NCI-H460 (cell line): Measurements from ENCODE around the gene LRRK2. TPM values are rescaled to one million over a fixed set of nuclear protein-coding genes. Genes with fewer than 3 reads are reported as not detected.

Experiments used
- DNase-seq: peaks from one replicate; pipeline ENCODE4 v3.0.0-alpha.2; 2016; ENCODE audit warnings: low read depth; ENCODE audit errors: extremely low read depth
- polyA plus RNA-seq: library from polyadenylated mRNA; depleted of rRNA; stranded (reverse); fragments of >200 nt; gene quantifications from 2 replicates; pipeline ENCODE4 v1.2.3, GENCODE V29; 2014; cell fraction: nucleus; rRNA removed
- total RNA-seq: library from RNA; depleted of rRNA; stranded (reverse); fragments of >200 nt; shearing (Covaris generic); gene quantifications from 2 replicates; pipeline ENCODE4 v1.2.3, GENCODE V29; 2014; rRNA removed

LRRK2 gene
- total RNA-seq: 1.2 and 1.8 TPM in 2 replicates
- 0.24 and 0.54 TPM in 2 replicates for polyA plus RNA-seq

DNA sequence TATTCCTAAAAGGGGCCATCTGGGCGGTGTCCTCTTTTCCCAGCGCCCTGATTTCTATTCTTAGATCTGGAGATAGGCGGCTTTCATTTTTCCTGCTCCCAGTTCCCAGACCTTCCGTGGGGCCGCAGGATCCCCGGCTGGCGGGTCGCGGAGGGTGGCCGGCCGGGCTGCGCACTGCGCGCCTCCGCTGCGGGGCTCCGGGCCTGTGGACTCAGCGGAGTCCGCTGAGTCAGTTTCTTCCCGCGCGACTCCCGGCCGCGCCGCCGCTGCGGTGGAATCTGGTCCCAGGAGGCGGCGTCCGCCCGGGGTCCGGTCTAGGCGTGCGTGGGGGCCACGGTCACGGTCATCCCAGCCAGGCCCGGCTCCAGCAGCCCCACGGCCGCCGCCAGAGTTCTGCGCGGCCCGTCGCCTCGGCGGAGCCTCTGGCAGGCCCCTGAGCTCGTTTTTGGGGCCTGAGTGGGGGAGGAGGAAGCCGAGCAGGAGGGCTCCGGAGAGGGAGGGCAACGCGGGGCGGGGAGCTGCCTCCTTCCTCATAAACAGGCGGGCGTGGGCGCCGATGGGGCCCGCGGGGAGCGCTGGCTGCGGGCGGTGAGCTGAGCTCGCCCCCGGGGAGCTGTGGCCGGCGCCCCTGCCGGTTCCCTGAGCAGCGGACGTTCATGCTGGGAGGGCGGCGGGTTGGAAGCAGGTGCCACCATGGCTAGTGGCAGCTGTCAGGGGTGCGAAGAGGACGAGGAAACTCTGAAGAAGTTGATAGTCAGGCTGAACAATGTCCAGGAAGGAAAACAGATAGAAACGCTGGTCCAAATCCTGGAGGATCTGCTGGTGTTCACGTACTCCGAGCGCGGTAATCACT, at the start of gene LRRK2:
Gene LRRK2, plus strand, starts transcription at position 559 of the 853 bp plus-strand sequence. Its CDS starts 135 bp downstream, at position 694.
- peak; percentile 26 for DNase-seq

- DNase-seq: no peak
These were observed 49.8 kb upstream of the LRRK2 start for GRCh38 chr12:40175045-40175444.

DNA sequence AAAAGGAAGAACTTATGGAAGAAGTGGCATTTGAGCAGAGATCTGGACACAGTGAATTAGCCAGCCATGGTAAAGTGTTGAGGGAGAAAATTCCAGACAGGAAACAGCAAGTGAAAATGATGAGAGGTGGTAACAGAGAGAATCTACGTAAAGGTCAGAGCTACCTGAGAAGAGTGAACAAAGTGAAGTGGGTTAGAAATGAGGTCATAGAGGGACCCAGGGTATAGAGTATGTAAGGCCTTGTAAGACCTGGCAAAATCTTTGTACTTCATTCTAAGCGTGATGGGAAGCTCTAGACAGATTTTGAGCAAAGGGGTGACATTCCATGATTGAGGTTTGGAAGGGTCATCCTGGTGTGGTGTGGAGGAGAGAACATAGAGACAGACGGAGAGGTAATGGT, 49.3 kb upstream of the LRRK2 start:
- no peak for DNase-seq

- DNase-seq: no peak
These were observed 46.1 kb upstream of the LRRK2 start for GRCh38 chr12:40178701-40179100.

DNA sequence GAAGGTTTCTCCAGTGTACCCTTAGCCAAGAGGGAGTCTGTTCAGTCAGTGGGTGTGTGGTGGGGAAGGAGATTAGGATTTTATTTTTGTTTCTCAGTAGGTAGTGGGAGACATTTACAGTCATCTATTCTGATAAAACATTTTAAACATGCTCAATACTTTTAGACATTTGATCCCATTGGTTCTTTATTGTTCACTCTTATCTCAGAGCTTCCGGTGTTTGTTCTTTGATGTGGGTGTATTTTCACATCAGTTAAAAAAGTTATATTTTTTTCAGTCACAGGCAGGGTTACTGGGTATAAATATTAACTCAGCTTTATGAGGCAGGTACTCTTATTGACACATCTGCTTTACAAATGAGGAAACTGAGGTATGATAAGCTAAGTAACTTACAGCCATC, 43.3 kb upstream of the LRRK2 start:
- DNase-seq: no peak

DNA sequence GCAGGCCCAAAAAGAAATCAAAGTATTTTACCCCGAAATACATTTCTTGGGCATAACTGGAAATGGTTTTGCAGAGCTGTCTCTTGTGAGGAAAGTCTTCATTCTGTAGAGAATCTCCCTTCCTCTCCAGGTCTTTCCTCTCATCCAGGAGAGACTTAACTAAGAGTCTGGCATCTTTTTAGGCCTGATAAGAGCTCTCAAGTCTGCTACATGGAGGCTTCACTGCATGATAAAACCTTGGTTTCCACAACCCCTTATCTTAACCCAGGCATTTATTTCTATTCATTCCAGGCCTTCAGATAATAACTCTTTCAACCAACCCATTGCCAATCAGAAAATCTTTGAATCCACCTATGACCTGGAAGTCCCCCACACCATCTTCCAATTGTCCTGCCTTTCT, 41.1 kb upstream of the LRRK2 start:
- DNase-seq: no peak

- DNase-seq: no peak
These were observed 40.1 kb upstream of the LRRK2 start for GRCh38 chr12:40184493-40185302.

DNA sequence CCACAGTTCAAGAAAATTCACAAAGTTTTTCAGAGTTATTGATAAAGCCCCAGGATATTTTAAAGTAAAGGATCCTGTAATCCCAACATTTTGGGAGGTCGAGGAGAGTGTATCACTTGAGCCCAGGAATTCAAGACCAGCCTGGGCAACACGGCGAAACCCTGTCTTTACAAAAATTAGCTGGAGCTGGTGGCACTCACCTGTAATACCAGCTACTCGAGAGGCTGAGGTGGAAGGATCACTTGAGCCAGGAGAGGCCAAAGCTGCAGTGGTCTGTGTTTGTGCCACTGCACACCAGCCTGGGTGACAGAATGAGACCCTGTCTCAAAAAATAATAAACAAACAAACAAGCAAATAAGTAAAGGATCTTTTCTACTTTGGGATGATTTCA, 39.5 kb upstream of the LRRK2 start:
- no peak for DNase-seq

DNA sequence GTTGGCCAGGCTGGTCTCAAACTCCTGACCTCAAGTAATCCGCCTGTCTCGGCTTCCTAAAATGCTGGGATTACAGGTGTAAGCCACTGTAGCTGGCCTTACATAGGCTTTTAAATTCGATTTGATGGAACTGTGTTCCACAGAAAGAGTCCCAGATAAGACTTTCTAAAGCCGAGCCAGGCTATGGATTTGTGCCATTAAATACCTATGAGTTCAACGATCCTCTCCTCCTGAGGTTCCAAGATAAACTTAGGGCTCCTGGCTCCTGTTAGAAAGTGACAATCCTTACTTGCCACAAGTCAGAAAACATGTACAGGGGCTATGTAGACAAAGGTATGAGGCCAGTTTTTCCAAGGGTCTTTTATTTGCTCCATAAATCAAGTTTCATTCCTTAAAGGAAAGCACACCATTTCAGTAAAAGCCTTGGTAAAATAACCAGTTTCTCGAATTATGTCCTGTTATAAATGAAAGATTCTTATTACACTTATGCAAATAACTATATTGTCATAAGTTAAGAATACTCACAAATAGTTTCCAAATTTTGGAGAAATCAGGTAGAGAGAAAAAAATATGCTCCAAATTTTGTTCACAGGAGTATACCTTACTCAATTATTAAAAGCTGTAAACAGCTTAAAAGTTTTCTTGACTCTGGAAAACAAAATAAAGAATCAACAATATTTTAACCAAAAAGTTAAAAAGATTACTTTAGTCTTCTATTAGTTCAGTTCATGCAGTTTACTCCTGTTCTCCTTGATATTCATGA, 36.1 kb upstream of the LRRK2 start:
- DNase-seq: no peak

DNA sequence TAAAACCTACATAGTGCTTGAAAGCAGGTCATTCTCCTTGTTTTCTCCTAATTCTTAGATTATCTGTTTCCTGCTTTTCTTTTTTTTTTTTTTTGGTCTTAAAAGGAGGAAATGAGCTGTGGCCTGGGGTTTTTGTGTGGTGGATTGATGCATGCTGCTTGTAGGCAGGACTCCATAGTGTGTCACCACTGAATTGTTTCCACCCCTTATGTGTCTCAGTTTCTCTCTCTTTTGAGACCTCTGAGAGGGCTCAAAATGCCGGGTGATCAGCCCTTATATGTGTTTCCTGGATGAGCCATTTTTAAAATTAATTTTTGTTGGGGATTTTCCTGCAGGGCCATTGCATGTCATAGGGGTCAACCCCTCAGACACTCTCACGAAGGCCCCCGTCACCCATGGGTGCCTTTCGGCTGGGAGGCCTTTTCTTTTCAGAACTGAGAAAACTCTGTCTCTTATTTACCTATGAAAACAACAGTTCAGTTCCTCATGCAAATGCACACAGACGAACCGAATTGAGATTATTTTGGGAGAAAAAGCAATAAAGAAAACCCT, 32.0 kb upstream of the LRRK2 start:
- no peak for DNase-seq

DNA sequence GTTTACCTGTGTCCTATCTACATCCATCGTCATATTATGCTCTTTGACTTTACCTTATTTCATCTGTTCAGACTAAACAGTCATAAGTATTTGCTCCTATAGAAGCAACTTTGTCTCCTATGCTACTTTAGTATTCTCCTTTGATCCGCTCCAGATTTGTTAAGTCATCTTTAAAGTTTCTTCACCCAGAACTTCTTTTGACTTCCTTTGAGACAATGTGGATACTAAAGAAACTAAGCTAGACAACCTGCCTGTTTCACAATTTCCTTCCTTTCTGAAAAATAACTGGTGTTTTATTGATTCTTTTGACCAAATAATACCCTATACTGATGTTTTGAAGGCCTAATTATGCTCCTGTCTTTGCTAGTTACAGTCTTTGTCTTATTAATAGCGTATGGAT, 30.0 kb upstream of the LRRK2 start:
- DNase-seq: no peak

DNA sequence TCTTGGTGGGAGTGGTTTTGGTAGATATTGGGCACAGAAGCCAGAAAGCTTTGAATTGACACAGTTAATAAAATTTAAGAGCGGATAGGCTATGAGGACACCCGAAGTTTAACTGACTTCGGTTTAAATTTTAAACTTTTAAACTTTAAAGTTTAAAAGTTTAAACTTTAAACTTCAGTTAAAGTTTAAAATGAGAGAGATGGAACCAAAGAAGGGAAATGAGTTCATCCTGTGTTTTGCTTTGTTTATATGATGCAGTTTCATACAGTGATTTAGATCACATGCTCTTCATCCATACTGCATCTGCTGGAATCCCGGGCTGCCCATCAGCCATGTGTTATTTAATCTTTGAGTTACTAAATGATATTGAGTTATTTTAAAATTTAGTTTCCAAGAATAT, 27.2 kb upstream of the LRRK2 start:
- DNase-seq: no peak

- DNase-seq: no peak
These were observed 26.2 kb upstream of the LRRK2 start for GRCh38 chr12:40198601-40199000.

DNA sequence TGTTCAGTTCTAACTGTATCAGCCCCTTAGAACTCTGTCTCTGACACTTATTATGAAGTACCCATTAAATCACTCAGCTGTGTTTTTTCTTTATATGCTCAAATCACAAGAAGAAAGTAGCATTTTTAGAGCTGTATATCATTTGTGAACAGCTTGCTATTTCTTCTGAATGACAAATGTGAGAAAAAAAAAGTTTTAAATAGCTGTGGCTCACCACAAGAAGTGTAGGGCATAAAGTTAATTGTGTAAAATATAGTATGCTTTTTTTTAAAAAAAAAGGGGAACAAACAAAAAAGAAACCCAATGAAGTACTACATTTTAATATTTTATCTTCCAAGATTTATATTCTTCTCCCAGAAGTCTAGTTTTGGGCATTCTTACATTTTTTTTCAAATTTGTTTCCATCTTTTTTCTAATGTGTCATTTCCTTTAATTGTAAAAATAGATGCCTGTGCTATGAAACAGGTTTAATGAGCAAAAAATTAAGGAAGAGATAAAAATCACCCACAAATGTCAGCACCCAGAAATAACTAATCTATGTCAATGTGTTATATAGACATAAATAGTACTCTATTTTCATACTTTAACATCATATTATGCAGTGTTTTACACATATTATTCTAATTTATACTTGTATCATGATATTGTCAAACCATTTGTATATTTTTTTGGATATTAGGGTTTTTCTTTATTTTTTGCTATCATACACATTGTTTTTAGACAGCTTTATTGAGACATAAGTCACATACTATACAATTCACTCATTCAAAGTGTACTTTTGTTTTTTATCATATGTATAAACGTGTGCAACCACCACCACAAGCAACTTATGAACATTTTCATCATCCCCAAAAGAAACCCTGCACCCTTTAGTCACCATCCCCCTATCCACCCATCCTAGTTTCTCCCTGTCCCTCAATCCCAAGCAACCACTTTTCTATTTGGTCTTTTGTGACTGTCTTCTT, 22.4 kb upstream of the LRRK2 start:
- DNase-seq: no peak

DNA sequence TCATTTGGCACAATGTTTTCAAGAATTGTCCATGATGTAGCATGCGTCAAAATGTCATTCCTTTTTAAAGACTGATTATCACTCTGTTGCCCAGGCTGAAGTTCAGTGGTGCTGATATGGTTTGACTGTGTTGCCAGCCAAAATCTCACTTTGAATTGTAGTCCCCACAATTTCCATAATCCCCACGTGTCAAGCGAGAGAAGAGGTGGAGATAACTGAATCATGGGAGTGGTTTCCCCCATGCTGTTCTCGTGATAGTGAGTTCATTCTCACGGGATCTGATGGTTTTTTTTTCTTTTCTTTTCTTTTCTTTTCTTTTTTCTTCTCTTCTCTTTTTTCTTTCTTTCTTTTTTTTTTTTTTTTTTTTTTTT, 21.8 kb upstream of the LRRK2 start:
- no peak for DNase-seq

DNA sequence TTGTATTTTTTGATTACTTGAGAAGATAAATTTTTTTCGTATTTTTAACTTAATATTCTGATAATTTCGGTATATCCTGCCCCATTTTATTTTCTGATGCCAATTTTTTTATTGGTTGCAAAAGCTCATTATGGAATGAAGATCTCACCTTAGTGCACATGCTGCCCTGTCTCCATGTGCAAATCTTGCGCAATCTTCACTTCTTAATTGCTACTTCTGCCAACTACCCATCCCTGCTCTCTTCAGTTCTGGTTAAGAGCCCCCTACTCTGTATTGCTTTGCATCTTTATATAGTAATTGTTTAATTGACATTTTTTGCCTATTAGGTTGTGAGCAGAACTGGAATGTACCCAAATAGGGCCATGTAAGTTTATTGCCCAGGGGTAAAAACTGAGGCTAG, 20.5 kb upstream of the LRRK2 start:
- no peak for DNase-seq

DNA sequence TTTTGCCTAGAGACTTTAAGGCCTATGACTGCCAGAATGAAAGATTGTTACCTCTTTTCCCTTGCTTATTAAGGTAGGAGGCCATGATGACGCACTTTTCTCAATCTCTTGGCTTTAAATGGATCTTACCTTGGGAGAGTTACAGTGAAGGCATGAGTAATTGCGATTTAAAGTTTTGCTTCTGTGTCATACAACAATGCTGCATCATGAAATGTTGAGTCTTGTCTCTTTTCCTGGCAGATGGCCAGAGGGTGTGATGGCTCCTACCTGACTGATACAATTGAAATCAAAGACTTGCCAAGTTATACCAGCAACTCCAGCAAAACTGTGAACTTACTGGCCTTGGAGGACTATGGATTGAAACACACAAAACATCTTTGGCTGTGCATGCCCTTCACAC, 17.2 kb upstream of the LRRK2 start:
- no peak for DNase-seq

DNA sequence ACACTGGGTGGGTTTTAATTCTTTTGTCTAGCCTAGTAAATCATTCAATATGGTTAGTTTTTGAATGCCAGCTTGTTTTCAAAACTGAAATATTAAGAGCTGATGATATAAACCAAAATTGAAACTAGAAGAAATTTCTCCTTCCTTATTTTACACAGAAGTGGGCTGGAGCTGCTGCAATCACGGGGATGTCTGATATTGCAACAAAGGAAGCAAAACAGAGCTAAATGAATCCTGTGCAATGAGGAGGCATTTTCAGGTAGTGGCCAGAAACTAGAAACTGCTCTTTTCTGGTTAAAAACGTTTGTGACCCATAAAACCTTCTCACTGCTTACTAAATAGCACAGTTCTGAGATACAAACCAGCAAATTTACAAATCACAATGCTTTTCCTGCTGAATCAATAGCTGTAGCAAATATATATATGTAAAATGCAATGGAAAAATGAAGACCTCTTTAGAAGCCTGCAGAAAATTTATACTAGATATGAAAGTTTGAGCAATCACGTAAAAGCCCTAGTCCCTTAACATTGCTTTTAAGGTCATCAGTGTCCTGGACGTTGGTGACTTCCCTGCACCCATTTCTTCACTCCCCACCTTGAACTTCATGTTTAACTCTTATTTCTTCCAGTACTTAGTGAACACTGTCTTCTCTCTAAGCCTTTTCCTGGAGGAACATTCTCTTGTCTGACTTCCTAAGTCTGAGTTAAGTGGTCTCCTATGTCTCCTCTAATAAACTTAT, 15.9 kb upstream of the LRRK2 start:
- DNase-seq: no peak

GRCh38 chr12:40209886-40210285, 14.9 kb upstream of the LRRK2 start:
- DNase-seq: no peak
